PC-9 (cell line): ENCODE results near the gene CEP112. TPM values are rescaled to one million over a fixed set of nuclear protein-coding genes. Genes with fewer than 3 reads are reported as not detected.

ENCODE experiments used
- BruUV-seq: library from RNA; stranded (reverse); fragments of 400-500 nt; replicated peaks from 2 replicates; lab custom pipeline; 2021; lab: Mats Ljungman, UMichigan
- CTCF ChIA-PET: fragments of 300-600 bp; sonication (Branson Sonifier 250); formaldehyde crosslinking; loops from one replicate; lab custom pipeline; 2022; ENCODE audit warnings: antibody characterized with exemption; lab: Charles Lee
- POLR2A ChIA-PET: fragments of 300-600 bp; sonication (Branson Sonifier 250); formaldehyde crosslinking; loops from one replicate; lab custom pipeline; 2022; ENCODE audit warnings: antibody characterized with exemption; ENCODE audit not compliant: unreplicated experiment; lab: Charles Lee
- DNase-seq, 2 experiments: peaks; one replicate each; pipeline versions ENCODE4 v3.0.0 to v3.0.0-alpha.2; 2015 to 2022; ENCODE audit warnings: mixed read lengths in 1 of 2
- H2AFZ ChIP-seq: fragments of 200-600 bp; sonication (generic); 2 replicates; pipeline ENCODE4 v1.8.1; 2017; ENCODE audit warnings: antibody characterized with exemption
- H3F3A ChIP-seq: fragments of 200-600 bp; sonication (generic); 2 replicates; pipeline ENCODE4 v1.8.1; 2017; ENCODE audit warnings: antibody characterized with exemption, mild to moderate bottlenecking, low read depth; ENCODE audit not compliant: insufficient read depth
- H3K27ac ChIP-seq: fragments of 200-600 bp; sonication (generic); 2 replicates; pipeline ENCODE4 v1.6.1; 2016; ENCODE audit warnings: mixed run types
- H3K27me3 ChIP-seq: fragments of 200-600 bp; sonication (generic); 2 replicates; pipeline ENCODE4 v1.6.1; 2016; ENCODE audit warnings: low read depth, mixed run types; ENCODE audit not compliant: insufficient read depth
- H3K36me3 ChIP-seq: fragments of 200-600 bp; sonication (generic); 2 replicates; pipeline ENCODE4 v1.6.1; 2016; ENCODE audit warnings: low read depth, mixed run types
- H3K4me1 ChIP-seq: fragments of 200-600 bp; sonication (generic); replicated peaks from 2 replicates; pipeline ENCODE4 v1.6.1; 2016; ENCODE audit warnings: mixed run types; ENCODE audit not compliant: insufficient read depth
- H3K4me2 ChIP-seq: fragments of 200-600 bp; sonication (generic); 2 replicates; pipeline ENCODE4 v1.6.1; 2017; ENCODE audit warnings: mixed run types
- H3K4me3 ChIP-seq: fragments of 200-600 bp; sonication (generic); 2 replicates; pipeline ENCODE4 v1.6.1; 2016; ENCODE audit warnings: mixed run types
- H3K79me2 ChIP-seq: fragments of 200-600 bp; sonication (generic); 2 replicates; pipeline ENCODE4 v1.6.1; 2017; ENCODE audit warnings: low read depth, mixed run types
- H3K9me2 ChIP-seq: fragments of 200-600 bp; sonication (generic); 2 replicates; pipeline ENCODE4 v1.8.1; 2017; ENCODE audit warnings: mild to moderate bottlenecking; ENCODE audit not compliant: insufficient read depth
- H3K9me3 ChIP-seq: fragments of 200-600 bp; sonication (generic); 2 replicates; pipeline ENCODE4 v1.8.1; 2016; ENCODE audit warnings: low read depth; ENCODE audit not compliant: insufficient read depth
- H4K20me1 ChIP-seq: fragments of 200-600 bp; sonication (generic); 2 replicates; pipeline ENCODE4 v1.8.1; 2017; ENCODE audit not compliant: insufficient read depth
- CTCF ChIP-seq: fragments of 200-600 bp; sonication (generic); conservative IDR thresholded peaks from 2 replicates; pipeline ENCODE4 v1.6.1; 2017; ENCODE audit warnings: mixed run types, antibody characterized with exemption, mild to moderate bottlenecking, moderate library complexity
- EZH2 ChIP-seq: fragments of 200-600 bp; sonication (generic); IDR thresholded peaks from 2 replicates; pipeline ENCODE4 v1.8.0; 2017; ENCODE audit warnings: antibody characterized with exemption, low read depth
- intact Hi-C: fragments of 100-400 bp; cut with micrococcal nuclease; formaldehyde crosslinking; loops from one replicate; pipeline ENCODE4 v1.10.0; 2022; ENCODE audit not compliant: unreplicated experiment
- total RNA-seq: library from RNA; stranded (reverse); gene quantifications from 2 replicates; pipeline ENCODE4 v1.2.3, GENCODE V29; 2021

CEP112 gene
- total RNA-seq, 1 experiment from 2014 or later = 4.3 TPM

GRCh38 chr17:66115246-66115645 is 76.7 kb downstream of the CEP112 start:
- H2AFZ ChIP-seq = no peak overlapping the region

DNA sequence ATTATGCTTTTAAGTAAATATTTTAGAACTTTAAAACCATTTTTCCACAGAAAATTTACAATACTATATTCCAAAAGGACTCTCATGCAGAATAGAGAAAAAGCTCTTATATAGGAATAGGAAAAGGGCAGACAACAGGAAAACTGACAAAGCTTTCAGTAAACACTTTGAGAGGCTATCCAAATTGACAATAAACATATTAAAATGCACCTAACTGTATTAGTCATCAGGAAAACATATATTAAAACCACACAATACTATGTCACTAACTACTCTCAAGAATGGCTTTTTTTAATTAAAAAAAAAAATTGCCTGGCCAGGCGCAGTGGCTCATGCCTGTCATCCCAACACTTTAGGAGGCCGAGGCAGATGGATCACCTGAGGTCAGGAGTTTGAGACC is 77.3 kb downstream of the CEP112 start:
- DNase-seq = no peak
- Histone ChIP-seq H3K9me2 (no peaks in the 10 kb centered on the region), H3K79me2 (no peaks in the 10 kb centered on the region), H3K4me3 (no peak overlapping the region), H4K20me1 (no peaks in the 10 kb centered on the region; the same call in 1 of the 2 replicates), H2AFZ (no peak overlapping the region), H3F3A (no peaks in the 10 kb centered on the region), H3K36me3 (no peaks in the 10 kb centered on the region), H3K4me2 (no peak overlapping the region), H3K27me3 (no peaks in the 10 kb centered on the region), H3K4me1 (no peaks in the 10 kb centered on the region), H3K27ac (no peak overlapping the region), H3K9me3 (no peaks in the 10 kb centered on the region)
- CTCF ChIA-PET = no interaction called here
- BruUV-seq = no TSS peak
- POLR2A ChIA-PET = no interaction called here
- intact Hi-C loops = no loop called here
- TF ChIP-seq EZH2 (no peak), CTCF (no peak)

More at GRCh38 chr17:66115246-66115645, 76.7 kb downstream of the CEP112 start:
- CTCF ChIA-PET = no interaction called here
- Histone ChIP-seq H3K4me1 (no peaks in the 10 kb centered on the region), H3K79me2 (no peaks in the 10 kb centered on the region), H4K20me1 (no peaks in the 10 kb centered on the region; the same call in 1 of the 2 replicates), H3K36me3 (no peaks in the 10 kb centered on the region), H3F3A (no peaks in the 10 kb centered on the region), H3K9me2 (no peaks in the 10 kb centered on the region), H3K27ac (no peak overlapping the region), H3K4me3 (no peak overlapping the region), H3K27me3 (no peaks in the 10 kb centered on the region), H3K9me3 (no peaks in the 10 kb centered on the region), H3K4me2 (no peak overlapping the region)
- POLR2A ChIA-PET = no interaction called here
- intact Hi-C loops = no loop called here
- no peak for DNase-seq
- TF ChIP-seq CTCF (no peak), EZH2 (no peak)
- no TSS peak for BruUV-seq

- intact Hi-C loops = no loop called here
- POLR2A ChIA-PET = no interaction called here
- TF ChIP-seq CTCF (no peak), EZH2 (no peak)
These were observed 84.2 kb downstream of the CEP112 start for GRCh38 chr17:66107731-66108130.

More at GRCh38 chr17:66107731-66108130, 84.2 kb downstream of the CEP112 start:
- H2AFZ ChIP-seq = no peak overlapping the region
- no peaks in the 10 kb centered on the region for H3F3A ChIP-seq
- H3K79me2 ChIP-seq = no peaks in the 10 kb centered on the region
- CTCF ChIA-PET = no interaction called here
- H3K4me1 ChIP-seq = no peaks in the 10 kb centered on the region
- no peaks in the 10 kb centered on the region for H3K9me2 ChIP-seq
- H3K4me2 ChIP-seq = no peak overlapping the region
- H3K9me3 ChIP-seq = no peaks in the 10 kb centered on the region
- no peaks in the 10 kb centered on the region for H3K36me3 ChIP-seq
- H3K27me3 ChIP-seq = no peaks in the 10 kb centered on the region
- no peak overlapping the region for H3K27ac ChIP-seq
- H4K20me1 ChIP-seq = no peaks in the 10 kb centered on the region
- no peak for DNase-seq
- no TSS peak for BruUV-seq
- no peak overlapping the region for H3K4me3 ChIP-seq
